ENCODE data around the gene RDM1.

GRCh38 chr17:35942588-35943186 lies 12.1 kb upstream of the RDM1 start:
- TF ChIP-seq REST (IDR thresholded peaks at IDR 0.05; ENCODE audit: unreplicated experiment) (no peak), EZH2 (IDR thresholded peaks at IDR 0.05; ENCODE audit: low read depth, unreplicated experiment) (no peak)
- TF ChIP-seq, protein P1, sequence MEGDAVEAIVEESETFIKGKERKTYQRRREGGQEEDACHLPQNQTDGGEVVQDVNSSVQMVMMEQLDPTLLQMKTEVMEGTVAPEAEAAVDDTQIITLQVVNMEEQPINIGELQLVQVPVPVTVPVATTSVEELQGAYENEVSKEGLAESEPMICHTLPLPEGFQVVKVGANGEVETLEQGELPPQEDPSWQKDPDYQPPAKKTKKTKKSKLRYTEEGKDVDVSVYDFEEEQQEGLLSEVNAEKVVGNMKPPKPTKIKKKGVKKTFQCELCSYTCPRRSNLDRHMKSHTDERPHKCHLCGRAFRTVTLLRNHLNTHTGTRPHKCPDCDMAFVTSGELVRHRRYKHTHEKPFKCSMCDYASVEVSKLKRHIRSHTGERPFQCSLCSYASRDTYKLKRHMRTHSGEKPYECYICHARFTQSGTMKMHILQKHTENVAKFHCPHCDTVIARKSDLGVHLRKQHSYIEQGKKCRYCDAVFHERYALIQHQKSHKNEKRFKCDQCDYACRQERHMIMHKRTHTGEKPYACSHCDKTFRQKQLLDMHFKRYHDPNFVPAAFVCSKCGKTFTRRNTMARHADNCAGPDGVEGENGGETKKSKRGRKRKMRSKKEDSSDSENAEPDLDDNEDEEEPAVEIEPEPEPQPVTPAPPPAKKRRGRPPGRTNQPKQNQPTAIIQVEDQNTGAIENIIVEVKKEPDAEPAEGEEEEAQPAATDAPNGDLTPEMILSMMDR (conservative IDR thresholded peaks at IDR 0.05; ENCODE audit: low read depth in 2 of 2): no peak
